ENCODE results near the gene RNPS1.
"Not testable (repeated sequence)": the region's sequence is repeated elsewhere in the genome, so short reads cannot be mapped to it uniquely, and the experiment has no call there.

Gene RNPS1

DNA sequence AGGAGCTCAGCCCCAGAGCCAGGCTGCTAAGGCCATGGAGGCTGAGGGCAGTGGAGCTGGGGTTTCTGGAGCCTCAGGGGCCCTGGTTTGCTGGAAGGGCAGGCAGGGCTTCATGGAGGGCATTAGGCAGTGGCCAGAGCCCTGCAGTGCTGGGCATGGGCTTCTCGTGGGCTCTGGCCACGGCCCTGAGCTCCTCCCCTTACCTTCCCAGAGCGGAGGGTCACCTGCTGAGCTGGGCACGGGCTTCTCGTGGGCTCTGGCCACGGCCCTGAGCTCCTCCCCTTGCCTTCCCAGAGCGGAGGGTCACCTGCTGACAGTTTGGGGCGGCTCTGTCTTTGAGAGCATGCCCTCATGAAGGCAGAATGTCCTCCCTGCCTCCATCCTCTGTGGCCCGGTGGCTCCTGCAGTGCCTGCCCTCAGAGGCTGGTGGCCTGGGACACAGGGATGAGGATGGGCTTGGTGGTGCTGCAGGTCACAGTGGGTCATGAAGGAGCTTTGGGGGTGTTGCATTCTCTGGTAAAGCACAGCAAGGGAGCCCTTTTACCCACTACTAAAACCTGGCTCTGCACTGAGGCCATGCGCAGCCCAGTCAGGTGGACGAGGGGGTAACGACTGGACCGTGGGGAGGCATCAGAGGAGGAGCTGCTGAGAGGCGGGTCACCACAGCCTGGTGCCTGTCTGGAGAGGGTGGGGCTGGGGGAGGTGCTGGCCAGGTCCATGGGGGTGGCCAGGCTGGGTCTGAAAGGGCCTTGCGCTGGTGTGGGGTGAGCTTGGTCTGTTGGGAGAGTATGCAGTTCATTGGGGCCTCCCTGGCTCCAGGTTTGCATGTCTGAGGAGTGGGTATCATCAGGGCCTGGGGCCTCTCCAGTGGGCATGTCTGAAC is 2.9 kb upstream of the RNPS1 start:
- TF ChIP-seq, protein P1, sequence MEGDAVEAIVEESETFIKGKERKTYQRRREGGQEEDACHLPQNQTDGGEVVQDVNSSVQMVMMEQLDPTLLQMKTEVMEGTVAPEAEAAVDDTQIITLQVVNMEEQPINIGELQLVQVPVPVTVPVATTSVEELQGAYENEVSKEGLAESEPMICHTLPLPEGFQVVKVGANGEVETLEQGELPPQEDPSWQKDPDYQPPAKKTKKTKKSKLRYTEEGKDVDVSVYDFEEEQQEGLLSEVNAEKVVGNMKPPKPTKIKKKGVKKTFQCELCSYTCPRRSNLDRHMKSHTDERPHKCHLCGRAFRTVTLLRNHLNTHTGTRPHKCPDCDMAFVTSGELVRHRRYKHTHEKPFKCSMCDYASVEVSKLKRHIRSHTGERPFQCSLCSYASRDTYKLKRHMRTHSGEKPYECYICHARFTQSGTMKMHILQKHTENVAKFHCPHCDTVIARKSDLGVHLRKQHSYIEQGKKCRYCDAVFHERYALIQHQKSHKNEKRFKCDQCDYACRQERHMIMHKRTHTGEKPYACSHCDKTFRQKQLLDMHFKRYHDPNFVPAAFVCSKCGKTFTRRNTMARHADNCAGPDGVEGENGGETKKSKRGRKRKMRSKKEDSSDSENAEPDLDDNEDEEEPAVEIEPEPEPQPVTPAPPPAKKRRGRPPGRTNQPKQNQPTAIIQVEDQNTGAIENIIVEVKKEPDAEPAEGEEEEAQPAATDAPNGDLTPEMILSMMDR (IDR thresholded peaks at IDR 0.05; ENCODE audit: extremely low read depth, insufficient read depth, missing control alignments), result no peak
- in situ Hi-C loops (cut with MboI; ENCODE audit: low pct_unique_long_range_greater_than_20kb, low sequenced_read_pairs, unreplicated experiment), result no loop called here
- no peak for DNase-seq (ENCODE audit: low spot score)

DNA sequence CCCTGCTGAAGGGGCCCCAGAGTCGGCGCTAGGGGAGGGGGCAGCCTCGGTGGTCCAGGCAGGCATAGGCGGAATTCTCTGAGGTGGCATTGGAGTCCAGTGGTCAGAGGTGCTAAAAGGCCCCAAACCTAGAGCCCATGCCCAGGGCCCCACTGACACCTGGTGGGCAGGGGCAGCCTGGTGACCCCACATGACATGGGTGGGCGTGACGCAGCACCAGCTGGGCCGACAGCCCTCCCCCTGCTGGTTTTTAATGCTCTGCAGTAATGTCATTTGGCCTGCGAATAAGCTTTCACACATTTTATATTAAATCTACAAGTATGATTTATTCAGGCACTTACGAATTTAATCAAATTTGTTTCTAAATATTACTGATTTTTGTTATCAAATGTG is 2.1 kb upstream of the RNPS1 start:
- TF ChIP-seq, protein P1 (IDR thresholded peaks at IDR 0.05; ENCODE audit: extremely low read depth, insufficient read depth, missing control alignments), result no peak
- no peak for DNase-seq (ENCODE audit: low spot score)
- in situ Hi-C loops (cut with MboI; ENCODE audit: low pct_unique_long_range_greater_than_20kb, low sequenced_read_pairs, unreplicated experiment), result no loop called here

DNA sequence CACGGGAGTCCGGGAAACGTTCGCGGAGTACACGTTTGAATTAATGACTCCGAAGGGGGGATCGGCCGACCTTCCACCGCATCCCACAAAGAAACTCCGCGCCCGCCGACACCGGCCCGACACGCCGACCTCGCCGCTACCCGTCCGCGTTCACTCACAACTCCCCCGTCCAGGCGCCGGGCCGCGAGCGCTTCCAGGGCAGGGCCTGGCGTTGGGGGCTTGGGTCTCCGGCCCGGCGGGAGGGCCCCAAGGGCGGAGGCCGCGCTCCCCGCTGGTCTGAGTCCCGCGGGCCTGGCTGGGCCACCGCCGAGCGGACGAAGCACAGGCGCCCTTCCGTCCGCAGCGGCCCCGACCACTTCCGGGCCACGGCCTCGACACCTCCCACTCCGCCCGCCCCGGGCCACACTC is 417 bp downstream of the RNPS1 start:
- in situ Hi-C loops (cut with MboI; ENCODE audit: low pct_unique_long_range_greater_than_20kb, low sequenced_read_pairs, unreplicated experiment), result not testable (repeated sequence)
- peak; percentile 78 for DNase-seq (ENCODE audit: low spot score)

DNA sequence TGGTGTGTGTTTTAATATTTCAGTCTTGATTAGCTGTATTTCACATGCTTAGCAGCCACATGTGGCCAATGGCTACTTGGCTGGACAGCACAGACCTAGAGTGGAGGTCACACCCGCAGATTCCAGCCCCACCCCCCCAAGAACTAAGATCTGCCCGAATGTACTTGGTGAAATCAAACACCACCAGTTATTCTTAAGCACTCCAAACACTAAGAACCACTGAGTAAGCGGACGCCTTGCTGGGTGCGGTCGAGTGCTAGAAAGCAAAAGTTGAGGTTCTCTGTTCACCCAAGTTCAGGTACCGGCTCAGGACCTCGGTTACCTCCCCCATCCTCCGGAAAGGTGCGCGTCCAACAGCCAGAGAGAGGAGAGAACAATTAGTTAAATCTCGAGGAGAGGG is 1.0 kb downstream of the RNPS1 start:
- not testable (repeated sequence) for DNase-seq (ENCODE audit: low spot score)

DNA sequence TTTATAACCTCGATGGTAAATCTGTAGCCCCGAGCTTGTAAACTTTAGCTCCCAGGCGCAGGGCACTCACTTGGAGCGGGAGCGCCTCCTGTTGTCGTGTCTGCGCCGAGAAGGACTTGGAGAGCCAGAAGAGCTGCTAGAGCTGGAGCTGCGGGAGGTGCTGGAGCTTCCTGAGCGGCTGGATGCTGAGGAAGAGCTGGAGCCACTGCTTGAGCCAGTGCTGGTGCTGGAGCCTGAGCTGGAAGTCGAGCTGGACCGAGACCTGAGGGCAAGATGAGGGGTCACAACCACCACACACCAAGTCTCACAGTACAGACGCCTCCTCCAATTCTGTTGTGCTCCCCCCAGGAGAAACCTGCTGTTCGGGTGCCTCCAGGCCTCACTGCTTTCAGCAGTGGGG is 4.9 kb downstream of the RNPS1 start:
- DNase-seq (ENCODE audit: low spot score); in situ Hi-C loops (cut with MboI; ENCODE audit: low pct_unique_long_range_greater_than_20kb, low sequenced_read_pairs, unreplicated experiment): not testable (repeated sequence)

More for the DNA sequence above, 1.0 kb downstream of the RNPS1 start:
- in situ Hi-C loops (cut with MboI; ENCODE audit: low pct_unique_long_range_greater_than_20kb, low sequenced_read_pairs, unreplicated experiment), result not testable (repeated sequence)

DNA sequence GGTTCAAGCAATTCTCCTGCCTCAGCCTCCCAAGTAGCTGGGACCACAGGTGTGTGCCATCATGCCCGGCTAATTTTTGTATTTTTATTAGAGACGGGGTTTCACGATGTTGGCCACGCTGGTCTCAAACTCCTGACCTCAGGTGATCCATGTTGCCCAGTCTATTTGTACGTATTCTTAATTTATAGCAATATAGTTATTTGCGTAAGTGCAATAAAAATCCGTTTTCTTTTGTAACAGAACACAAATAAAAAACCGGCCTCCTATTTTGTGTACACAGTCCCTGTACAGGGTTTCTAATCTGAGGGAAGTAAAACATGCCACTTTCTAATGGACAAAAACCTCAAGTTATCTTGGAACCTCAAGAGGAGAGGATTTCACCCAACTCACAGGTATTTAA is 7.7 kb downstream of the RNPS1 start:
- in situ Hi-C loops (cut with MboI; ENCODE audit: low pct_unique_long_range_greater_than_20kb, low sequenced_read_pairs, unreplicated experiment), result no loop called here
- DNase-seq (ENCODE audit: low spot score), result no peak
- TF ChIP-seq, protein P1 (IDR thresholded peaks at IDR 0.05; ENCODE audit: extremely low read depth, insufficient read depth, missing control alignments), result no peak

DNA sequence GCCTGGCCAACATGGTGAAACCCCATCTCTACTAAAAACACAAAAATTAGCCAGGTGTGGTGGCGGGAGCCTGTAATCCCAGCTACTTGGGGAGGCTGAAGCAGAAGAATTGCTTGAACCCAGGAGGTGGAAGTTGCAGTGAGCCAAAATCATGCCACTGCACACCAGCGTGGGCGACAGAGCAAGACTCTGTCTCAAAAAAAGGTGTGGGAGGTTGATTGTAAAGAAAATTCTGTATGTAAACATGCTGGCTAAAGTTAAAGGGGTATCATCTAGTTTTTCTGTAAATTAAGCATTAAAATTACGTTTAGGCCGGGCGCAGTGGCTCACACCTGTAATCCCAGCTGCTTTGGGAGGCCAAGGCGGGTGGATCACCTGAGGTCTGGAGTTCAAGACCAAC is 9.4 kb downstream of the RNPS1 start:
- in situ Hi-C loops (cut with MboI; ENCODE audit: low pct_unique_long_range_greater_than_20kb, low sequenced_read_pairs, unreplicated experiment); DNase-seq (ENCODE audit: low spot score): not testable (repeated sequence)

DNA sequence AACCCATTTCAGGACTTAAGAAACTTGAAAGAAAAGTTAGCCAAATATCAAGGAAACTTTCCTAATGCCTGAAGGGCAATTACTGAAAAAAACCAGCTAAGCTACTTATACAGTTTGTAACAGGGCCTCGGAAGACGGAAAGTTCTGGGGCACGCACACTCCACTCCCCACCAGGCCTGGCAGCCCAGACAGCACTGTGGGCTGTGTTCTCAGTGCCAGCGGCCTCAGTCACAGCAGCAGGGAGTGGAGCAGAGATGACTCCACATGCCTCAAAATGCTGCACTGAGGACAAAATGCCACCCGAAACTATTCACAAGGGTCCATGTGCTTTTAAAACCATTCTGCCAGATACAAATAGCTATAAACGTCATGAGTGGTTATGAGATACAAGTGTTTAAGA is 10.2 kb downstream of the RNPS1 start:
- no peak for DNase-seq (ENCODE audit: low spot score)

More for the DNA sequence above, 10.2 kb downstream of the RNPS1 start:
- in situ Hi-C loops (cut with MboI; ENCODE audit: low pct_unique_long_range_greater_than_20kb, low sequenced_read_pairs, unreplicated experiment), result no loop called here
- TF ChIP-seq, protein P1 (IDR thresholded peaks at IDR 0.05; ENCODE audit: extremely low read depth, insufficient read depth, missing control alignments), result no peak
